Islet of Langerhans (tissue), 1 donor: ENCODE data around the gene FES.
"Not testable (repeated sequence)": the region's sequence is repeated elsewhere in the genome, so short reads cannot be mapped to it uniquely, and the experiment has no call there.

Source experiments
- FAIRE-seq: peaks from one replicate; lab custom pipeline; 2011; peaks lifted over from hg19 to GRCh38; lab: Jason Lieb, UNC

The FES gene

DNA sequence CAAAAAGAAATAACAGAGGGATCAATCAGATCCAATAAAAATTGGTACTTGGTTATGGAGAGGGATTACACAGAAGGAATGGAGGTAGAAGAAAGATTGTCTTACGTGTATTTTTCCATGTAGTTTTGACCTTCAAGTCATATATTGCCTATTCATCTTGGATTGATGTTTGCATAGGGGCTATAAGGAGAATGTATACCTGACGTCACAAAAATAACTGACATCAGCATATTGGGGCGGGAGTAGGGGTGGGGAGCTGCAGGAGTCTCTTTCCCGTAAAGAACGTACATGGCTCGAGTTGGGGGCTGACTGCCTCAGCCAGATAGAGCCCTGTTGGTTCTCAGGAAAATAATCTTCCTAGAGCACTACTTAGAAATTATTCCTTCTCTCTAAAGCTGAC is 21.8 kb upstream of the FES start:
- no peak for FAIRE-seq

DNA sequence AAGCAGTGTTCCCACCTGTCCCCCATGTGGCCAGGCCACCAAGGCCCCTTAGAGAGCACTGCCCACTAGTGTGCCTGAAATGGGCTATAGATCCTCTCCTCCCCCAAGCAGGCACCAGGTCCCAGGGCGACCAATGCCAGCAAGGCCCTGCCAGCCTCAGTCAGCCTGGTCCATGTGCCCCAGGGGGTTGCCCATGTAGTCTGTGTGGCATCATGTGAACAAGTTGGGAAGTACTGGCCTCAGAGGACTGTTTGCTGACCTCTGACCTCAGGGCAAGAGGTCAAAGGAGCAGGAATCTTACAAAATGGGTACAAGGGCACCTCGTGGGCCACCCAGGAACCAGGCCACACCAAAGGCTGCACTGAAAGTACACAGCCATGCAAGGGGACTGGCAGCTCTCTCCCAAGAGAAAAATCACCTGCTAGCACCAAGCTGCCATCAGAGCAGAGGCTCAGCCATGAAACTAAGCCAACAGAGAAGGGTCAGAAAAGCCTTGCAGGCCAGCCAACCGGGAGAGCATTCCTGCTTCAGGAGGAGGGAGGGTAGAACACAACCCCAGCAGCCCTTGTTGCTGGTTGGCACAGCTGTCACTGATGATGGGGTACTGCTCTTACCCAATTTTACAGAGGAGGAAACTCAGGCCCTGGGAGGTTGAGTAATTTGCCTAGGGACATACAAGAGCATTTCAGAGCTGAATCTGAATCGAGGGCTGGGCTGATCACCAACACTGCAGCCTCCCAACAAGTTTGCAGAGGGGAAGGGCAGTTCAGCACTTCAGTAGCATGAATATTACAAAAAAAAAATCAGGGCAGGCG is 21.1 kb upstream of the FES start:
- no peak for FAIRE-seq

GRCh38 chr15:90863987-90864386 is 20.3 kb upstream of the FES start:
- FAIRE-seq = no peak

DNA sequence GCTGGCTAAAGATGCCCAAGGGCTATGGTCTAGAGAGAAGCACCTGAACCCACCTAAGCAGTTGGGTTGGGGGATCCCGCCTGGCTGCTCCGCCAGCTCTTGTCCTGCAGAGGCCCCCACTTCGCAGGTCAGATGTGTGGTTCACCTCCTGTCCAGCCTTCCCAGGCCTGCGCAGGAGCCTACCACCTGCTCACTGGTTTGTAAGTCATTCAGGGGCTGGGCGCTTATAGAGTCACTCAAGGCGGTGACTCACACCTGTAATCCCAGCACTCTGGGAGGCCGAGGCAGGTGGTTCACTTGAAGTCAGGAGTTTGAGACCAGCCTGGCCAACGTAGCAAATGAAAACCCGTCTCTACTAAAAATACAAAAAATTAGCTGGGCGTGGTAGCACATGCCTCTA is 19.8 kb upstream of the FES start:
- FAIRE-seq = no peak

GRCh38 chr15:90865702-90866101 is 18.6 kb upstream of the FES start:
- FAIRE-seq = no peak

- FAIRE-seq = no peak
Measured at GRCh38 chr15:90866161-90866715, 18.1 kb upstream of the FES start.

GRCh38 chr15:90866800-90867199 is 17.5 kb upstream of the FES start:
- no peak for FAIRE-seq

DNA sequence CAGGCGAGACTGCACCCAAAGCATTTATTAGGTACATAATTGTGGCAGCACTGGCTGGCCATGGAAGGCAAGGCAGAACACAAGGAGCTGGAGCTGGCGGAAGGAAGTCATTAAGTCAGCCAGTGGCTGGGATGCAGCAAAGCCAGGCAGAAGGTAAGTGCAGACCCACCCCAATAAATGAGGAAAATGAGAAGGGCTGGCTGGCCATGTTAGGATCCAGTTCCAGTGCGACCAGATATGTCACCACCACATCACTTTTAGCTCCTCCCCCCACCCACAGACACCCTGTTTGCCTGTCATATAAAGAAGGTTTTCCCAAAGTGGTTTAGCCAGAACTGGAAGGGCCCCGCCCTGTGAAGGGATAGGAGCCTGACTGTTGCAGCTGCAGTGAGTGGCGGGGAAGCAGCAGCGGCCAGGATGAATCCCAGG is 16.0 kb upstream of the FES start, which contains the start of gene FURIN:
FURIN (plus strand) TSS at position 328 of the 429 bp plus-strand sequence. CDS start 7,153 bp downstream, outside the sequence.
- no peak for FAIRE-seq

- no peak for FAIRE-seq
Measured at GRCh38 chr15:90869140-90869541, 15.2 kb upstream of the FES start.

GRCh38 chr15:90869601-90870353 is 14.5 kb upstream of the FES start:
- FAIRE-seq = no peak

DNA sequence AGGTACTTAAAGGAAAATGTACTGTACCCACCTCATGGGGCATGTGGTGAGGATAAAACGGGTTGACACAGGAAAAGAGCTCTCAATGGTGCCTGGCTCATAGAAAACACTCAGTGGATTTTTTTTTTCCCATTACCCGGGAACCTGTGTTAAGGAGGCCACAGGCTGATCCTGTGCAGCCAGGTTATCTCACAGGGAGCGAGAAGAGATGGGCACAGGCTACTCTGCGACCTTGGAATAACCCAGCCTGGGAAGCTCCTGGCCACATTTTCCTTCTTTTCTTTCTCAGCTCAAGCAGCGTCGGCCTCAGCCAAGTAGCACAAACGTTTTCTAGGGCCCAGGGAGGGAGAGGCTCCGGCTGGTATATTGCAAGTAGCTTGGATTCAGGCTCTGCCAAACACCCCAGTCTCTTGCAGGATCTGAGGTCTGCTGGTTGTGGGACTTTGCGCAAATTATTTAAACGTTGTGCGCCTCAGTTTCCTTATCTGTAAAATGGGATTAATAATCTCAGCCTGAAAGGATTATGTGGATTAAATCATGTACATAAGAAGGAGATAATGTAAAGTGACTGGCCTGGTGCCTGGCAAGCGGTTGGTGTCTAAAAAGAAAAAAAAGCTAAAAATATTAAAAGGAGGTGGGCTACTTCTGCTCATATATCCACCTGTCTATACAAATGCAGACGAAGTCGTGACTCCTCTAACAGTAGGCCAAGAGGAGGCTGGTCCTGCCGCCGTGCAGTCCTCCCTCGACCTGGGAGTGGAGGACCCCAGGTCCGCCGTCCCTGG is 13.8 kb upstream of the FES start:
- no peak for FAIRE-seq

- FAIRE-seq = no peak
Measured at GRCh38 chr15:90871139-90871715, 13.1 kb upstream of the FES start.

DNA sequence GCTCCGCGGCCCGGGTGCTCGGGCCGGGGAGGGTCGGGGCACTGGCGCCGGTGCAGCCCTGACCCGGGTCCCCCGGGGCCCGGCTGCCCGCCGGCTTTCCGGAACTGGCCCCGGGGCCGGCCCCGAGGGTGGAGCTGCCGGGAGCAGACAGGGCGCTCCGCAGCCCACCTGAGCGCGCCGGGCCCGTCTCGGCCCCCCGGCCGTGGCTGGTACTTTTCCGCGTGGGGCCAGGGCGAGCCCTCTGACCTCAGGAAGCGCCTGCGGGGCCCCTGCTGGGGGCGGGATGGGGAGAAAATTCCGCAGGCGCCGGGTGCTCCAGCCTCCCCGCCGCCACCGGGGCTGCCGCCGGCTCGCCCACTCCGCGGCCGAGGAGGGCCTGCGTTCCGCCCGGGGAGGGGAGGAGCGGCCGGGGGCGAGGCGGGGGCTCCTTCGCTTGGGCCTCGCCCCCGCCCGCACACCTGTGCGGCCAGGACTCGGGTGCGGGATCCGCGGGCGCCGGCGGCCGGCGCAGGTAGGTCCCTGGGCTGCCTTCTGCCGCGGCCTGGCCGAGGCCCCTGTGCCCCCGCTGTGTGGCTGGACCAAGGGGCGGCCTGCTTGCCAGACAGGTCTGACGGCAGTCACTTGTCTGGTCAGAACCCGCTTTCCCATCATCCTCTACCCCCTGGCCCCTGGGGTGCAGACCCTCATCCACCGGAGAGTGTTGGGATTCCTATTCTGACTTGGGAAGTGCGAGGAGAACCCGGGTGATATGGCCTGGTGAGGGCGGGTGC is 12.4 kb upstream of the FES start:
- no peak for FAIRE-seq

GRCh38 chr15:90872486-90873184 is 11.7 kb upstream of the FES start:
- FAIRE-seq = no peak

DNA sequence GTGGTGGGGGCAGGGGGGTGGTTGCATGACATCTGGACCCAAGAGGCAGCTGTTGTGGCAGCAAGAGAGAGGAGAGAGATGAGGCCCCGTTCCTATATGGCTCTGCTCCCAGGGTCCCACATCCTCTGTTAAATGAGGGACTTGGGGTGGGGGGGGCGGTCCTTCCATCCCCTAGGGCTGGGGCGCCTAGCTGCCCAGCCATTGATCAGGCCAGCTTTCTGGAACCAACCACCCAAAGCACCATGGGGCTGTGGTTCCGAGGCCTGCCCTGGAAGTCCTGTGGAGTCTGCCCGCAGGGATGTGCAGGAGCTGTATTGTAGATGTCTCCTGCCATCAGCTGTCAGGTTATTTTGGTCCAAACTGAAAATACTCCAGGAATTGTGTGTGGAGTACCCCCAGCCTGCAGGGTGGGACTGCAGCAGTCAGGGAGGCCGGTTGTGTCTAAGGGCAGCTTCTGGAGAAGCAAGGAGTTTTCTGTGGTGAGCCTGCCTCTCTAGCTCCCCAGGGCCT is 10.8 kb upstream of the FES start:
- FAIRE-seq = no peak

DNA sequence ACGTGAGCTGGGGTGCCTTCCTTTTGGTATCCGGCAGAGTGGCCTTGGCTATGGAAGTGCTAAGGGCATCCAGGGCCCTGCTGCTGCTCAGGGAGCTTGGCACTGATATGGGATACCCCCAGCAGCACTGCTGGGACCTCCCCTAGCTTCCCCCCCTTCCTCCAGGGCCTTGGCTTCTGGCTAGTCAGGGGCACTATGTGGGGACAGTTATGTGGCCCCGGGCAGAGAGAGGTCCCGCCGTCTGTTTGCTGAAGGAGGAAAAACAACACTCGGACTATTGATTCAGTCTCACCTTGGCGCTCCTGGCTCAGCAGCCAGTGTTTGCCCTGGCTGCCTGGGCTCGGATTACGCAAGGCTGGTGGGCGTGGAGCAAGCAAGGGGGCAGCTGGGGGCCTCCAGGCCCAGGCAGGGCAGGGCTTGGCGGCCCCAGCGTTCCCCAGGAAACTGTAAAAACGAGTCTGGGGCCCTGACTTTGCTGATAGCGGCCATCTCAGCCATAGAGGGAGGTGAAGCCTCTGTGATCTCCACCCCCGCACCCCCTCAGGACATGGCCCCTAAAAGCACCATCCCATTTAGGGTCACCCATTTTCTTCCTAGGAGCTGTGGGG is 10.2 kb upstream of the FES start:
- FAIRE-seq = no peak

DNA sequence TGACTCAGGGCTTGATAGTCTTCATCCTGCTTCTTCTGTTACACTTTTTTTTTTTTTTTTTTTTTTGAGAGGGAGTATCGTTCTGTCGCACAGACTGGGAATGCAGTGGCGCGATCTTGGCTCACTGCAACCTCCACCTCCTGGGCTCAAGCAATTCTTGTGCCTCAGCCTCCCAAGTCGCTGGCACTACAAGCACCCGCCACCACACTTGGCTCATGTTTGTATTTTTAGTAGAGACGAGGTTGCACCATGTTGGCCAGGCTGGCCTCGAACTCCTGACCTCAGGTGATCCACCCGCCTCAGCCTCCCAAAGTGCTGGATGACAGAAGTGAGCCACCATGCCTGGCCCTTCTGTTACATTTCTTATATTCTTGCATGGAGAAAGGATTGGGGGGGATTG is 9.3 kb upstream of the FES start:
- not testable (repeated sequence) for FAIRE-seq

GRCh38 chr15:90875549-90875981 is 8.7 kb upstream of the FES start:
- FAIRE-seq = no peak

DNA sequence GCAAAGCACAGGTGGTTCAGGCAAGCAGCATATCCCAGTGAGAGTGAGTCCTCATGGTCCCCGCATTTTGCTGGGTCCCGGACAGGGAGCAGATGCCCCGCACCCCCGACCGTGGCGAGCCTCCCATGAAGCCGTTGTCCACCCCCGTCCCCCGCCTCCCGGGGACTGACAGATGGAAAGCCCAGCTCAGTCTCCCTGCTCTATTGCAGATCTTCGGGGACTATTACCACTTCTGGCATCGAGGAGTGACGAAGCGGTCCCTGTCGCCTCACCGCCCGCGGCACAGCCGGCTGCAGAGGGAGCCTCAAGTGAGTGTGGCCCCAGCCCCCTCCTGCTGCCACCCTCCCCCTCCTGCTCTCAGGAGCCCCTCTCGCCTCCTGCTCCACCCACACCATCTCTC is 8.3 kb upstream of the FES start:
- no peak for FAIRE-seq
